Measurements from ENCODE around the gene RHBDF2.

RHBDF2 gene

DNA sequence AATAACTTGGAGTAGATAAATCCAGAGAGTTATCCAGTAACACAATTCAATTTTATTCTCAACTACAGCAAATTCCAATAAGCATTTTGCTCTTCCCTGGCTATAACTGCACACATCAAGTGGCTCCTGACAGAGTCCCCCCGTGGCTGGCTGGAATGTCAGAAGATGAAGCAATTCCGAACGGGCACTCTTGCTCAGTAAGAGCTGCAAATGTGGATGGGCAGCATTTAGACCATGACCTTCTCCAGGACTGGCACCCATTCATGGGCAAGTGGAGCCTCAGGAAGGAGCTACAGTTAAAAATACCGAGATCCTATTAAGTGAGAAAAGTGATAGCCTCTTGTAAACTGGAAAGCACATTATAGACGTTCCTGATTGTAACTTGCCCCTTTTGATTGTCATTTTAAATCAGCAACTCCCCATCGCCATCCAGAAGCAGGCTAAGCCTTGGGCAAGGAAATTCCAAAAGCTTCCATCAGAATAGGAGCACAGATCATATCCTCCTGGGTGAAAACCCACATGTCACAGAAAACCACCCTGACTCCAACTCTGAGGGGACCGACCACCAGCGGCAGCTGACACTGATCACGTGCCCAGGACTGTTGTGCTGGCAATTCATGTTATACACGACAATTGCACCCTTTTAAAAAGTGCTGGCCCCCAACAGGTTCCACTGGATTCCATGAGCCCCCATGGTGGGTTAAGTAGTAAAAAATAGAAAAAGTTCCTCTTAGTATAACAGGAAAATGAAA, 55.4 kb downstream of the RHBDF2 start:
- no peak overlapping the region for H3K4me3 ChIP-seq (ENCODE audit: insufficient read depth, low read depth, low read length, poor library complexity, severe bottlenecking)
- H3K36me3 ChIP-seq (ENCODE audit: control insufficient read depth, insufficient read depth, low read length) = no peaks in the 10 kb centered on the region
- H3K27me3 ChIP-seq (replicated peaks; ENCODE audit: control insufficient read depth, insufficient read depth, low read length, poor library complexity, severe bottlenecking) = no peaks in the 10 kb centered on the region
- H3K4me1 ChIP-seq (ENCODE audit: control insufficient read depth, insufficient read depth, low read length, poor library complexity, severe bottlenecking) = peaks cover 1% of the 10 kb centered on the region
- H3K9me3 ChIP-seq (ENCODE audit: control insufficient read depth, low read length) = no peaks in the 10 kb centered on the region
- H3K27ac ChIP-seq (ENCODE audit: insufficient read depth, low read length, poor library complexity, severe bottlenecking) = no peak overlapping the region
- no peak for DNase-seq

DNA sequence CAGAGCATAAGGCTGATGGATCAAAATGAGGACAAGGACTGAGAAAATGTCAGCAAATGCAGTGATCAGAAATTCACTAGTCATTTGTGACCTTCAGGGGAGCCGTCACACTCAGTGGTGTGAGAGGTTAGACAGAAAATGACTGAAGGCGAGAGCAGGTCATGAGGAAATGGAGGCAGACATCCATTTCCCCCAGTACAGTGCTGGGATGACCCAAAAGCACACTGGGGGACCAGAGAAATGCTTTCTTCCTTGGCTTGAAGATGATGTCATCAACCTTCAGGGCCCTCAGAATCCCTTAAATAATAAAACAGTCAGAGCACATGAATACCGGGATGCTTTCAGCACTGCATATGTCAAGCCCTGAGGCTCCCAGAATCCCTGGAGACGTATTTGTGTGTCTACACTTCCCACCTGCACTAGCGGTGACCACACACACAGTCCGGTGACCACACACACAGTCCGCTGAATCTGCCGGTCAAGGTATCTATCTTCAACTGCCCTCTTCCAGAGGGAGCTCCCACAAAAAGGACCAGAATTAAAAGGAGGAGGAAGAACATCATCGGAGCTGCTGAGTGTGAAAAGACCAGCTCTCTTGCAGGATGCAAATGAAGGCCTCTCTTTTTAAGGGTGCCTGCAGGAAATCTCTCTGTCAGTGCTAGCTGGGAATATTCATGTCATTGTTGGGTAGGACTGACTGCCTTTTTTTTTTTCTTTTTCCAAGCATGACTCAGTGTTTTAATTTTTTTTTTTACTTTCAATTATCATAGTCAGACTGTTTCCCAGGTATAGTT, 56.5 kb downstream of the RHBDF2 start:
- Histone ChIP-seq H3K9me3 (ENCODE audit: control insufficient read depth, low read length) (no peaks in the 10 kb centered on the region), H3K27ac (ENCODE audit: insufficient read depth, low read length, poor library complexity, severe bottlenecking) (no peak overlapping the region), H3K27me3 (replicated peaks; ENCODE audit: control insufficient read depth, insufficient read depth, low read length, poor library complexity, severe bottlenecking) (no peaks in the 10 kb centered on the region), H3K36me3 (ENCODE audit: control insufficient read depth, insufficient read depth, low read length) (no peaks in the 10 kb centered on the region), H3K4me1 (ENCODE audit: control insufficient read depth, insufficient read depth, low read length, poor library complexity, severe bottlenecking) (no peaks in the 10 kb centered on the region), H3K4me3 (ENCODE audit: insufficient read depth, low read depth, low read length, poor library complexity, severe bottlenecking) (no peak overlapping the region)
- DNase-seq = no peak

DNA sequence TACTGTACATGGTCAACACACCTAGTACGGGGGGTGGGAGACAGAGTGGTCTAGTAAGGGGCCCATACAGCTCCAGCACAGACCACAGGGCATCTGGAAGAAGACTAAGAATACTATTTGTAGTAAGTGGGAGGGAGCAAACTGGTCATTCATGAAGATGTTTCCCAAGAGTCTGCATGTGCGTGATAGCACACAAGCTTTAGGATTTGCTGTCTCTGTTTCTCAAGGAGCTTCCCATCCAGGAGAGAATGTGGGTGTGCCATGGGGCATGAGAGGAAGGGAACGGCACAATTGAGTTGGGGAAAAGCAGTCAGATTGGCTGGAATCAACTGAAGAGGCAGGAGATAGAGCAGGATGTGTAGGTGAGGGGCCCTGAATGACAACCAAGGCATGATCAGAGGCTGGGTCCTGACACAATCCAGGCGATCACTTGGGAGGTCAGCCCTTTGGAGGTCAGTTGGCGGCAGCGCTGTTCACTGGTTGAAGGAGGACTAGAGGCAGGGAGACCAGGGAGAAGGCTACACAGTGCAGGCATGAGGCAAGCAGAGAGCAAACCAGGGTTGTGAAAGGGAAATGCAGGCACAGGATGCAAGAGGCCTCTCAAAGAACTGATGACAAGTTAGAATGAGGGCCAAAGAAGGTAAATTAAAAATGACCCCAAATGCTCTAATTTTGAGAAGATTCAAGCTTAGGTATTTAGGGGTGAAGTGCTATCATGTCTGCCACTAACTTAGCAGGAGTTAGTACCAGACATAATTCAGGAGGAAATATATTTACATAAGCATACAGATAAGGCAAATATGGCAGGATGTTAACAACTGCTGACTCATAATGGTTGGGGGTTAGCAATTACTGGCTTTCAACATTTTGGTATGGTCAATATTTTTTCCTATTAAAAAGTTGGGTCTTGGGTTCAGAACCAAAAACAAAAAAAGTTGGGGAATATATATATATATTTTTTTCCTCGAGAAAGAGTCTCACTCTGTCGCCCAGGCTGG, 58.6 kb downstream of the RHBDF2 start:
- no peaks in the 10 kb centered on the region for H3K27me3 ChIP-seq (replicated peaks; ENCODE audit: control insufficient read depth, insufficient read depth, low read length, poor library complexity, severe bottlenecking)
- DNase-seq = no peak
- no peaks in the 10 kb centered on the region for H3K9me3 ChIP-seq (ENCODE audit: control insufficient read depth, low read length)
- no peak overlapping the region for H3K4me3 ChIP-seq (ENCODE audit: insufficient read depth, low read depth, low read length, poor library complexity, severe bottlenecking)
- no peaks in the 10 kb centered on the region for H3K4me1 ChIP-seq (ENCODE audit: control insufficient read depth, insufficient read depth, low read length, poor library complexity, severe bottlenecking)
- H3K36me3 ChIP-seq (ENCODE audit: control insufficient read depth, insufficient read depth, low read length) = no peaks in the 10 kb centered on the region
- no peak overlapping the region for H3K27ac ChIP-seq (ENCODE audit: insufficient read depth, low read length, poor library complexity, severe bottlenecking)

DNA sequence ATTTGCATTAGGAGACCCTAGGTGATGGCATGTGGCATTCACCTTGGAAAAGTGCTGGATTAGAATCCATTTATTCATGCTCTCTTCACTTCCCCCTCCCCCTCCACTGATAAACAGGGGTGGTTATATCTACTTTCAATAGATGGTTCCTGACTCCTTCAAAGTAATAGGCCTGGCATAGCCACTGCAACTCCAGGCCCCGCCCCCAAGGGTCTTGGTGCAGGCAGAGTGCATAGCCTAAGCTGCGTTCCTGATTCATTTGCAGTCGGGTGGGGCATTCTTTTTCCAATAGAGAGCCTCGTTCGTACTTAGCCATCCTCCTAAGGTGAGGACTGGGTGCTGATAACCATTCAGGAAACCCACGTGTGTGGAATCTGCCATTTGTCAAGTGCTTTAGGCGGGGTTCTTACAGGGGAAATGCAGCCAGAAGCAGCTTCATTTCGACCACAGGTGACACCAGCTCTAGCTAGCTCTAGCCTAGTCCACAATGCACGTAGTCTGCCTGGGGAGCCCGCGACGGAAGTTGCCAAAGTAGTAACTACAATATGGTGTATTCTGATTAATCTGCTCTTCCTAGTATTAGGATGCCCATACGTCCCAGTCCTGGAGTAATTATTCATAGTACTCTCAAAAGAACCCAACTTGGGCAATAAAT, 59.4 kb downstream of the RHBDF2 start:
- Histone ChIP-seq H3K4me1 (ENCODE audit: control insufficient read depth, insufficient read depth, low read length, poor library complexity, severe bottlenecking) (no peaks in the 10 kb centered on the region), H3K36me3 (ENCODE audit: control insufficient read depth, insufficient read depth, low read length) (no peaks in the 10 kb centered on the region), H3K27ac (ENCODE audit: insufficient read depth, low read length, poor library complexity, severe bottlenecking) (no peak overlapping the region), H3K9me3 (ENCODE audit: control insufficient read depth, low read length) (no peaks in the 10 kb centered on the region), H3K27me3 (replicated peaks; ENCODE audit: control insufficient read depth, insufficient read depth, low read length, poor library complexity, severe bottlenecking) (no peaks in the 10 kb centered on the region), H3K4me3 (ENCODE audit: insufficient read depth, low read depth, low read length, poor library complexity, severe bottlenecking) (no peak overlapping the region)
- no peak for DNase-seq

DNA sequence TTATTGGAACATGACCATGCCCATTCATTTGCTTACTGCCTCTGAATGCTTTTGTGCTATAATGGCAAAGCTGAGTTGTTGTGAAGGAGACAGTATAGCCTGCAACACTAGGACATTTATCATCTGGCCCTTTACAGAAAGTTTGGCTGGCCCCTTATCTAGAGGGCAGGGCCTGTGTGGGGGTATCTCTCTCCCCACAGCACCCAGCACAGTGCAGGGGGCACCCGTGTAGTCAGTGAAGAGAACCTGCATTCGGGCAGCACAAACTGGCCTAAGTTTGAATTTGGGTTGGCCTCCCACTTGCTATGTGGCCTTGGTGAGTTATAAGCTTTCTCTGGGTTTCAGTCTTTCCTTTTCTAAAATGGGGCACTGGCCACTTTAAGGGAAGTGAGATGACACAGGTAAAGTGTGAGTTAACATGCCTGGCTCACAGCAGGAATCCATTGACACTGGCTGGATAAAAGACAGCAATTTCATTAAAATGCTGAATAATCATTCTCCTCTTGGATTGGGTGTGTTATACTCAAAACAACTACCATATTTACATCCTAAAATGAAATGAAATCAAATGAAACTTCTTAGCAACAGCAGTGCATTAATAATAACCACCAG, 60.4 kb downstream of the RHBDF2 start:
- no peaks in the 10 kb centered on the region for H3K36me3 ChIP-seq (ENCODE audit: control insufficient read depth, insufficient read depth, low read length)
- H3K4me1 ChIP-seq (ENCODE audit: control insufficient read depth, insufficient read depth, low read length, poor library complexity, severe bottlenecking) = no peaks in the 10 kb centered on the region
- no peak for DNase-seq
- H3K27ac ChIP-seq (ENCODE audit: insufficient read depth, low read length, poor library complexity, severe bottlenecking) = no peak overlapping the region
- no peaks in the 10 kb centered on the region for H3K9me3 ChIP-seq (ENCODE audit: control insufficient read depth, low read length)
- H3K4me3 ChIP-seq (ENCODE audit: insufficient read depth, low read depth, low read length, poor library complexity, severe bottlenecking) = no peak overlapping the region
- no peaks in the 10 kb centered on the region for H3K27me3 ChIP-seq (replicated peaks; ENCODE audit: control insufficient read depth, insufficient read depth, low read length, poor library complexity, severe bottlenecking)

DNA sequence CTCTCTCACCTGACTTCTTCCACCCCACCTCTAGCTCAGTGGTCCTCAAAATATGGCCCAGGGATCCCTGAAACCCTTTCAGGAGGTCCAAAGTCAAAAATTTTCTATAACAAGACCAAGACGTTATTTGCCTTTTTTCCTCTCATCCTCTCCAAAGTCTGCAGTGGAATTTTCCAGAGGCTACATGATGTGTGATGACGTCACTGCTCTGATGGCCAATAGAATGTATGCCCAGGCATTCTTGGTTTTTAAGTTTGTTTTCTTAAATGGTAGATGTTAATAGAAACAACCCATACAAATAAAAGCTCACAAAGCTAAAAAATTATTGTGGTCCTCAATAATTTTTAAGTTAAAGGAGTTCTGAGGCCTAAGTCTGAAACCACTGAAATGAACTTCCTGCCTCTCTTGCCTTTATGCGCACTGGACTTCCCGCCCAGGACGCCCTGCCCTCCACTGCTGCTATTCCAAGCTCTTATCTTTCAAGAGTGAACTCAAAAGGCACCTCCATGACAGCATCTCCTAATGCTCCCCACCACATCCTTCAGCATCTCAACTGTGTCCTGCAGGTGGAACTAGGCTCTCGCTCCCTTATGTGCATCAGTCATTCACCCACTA, 61.8 kb downstream of the RHBDF2 start:
- Histone ChIP-seq H3K36me3 (ENCODE audit: control insufficient read depth, insufficient read depth, low read length) (no peaks in the 10 kb centered on the region), H3K4me1 (ENCODE audit: control insufficient read depth, insufficient read depth, low read length, poor library complexity, severe bottlenecking) (no peaks in the 10 kb centered on the region), H3K9me3 (ENCODE audit: control insufficient read depth, low read length) (no peaks in the 10 kb centered on the region), H3K27me3 (replicated peaks; ENCODE audit: control insufficient read depth, insufficient read depth, low read length, poor library complexity, severe bottlenecking) (no peaks in the 10 kb centered on the region), H3K4me3 (ENCODE audit: insufficient read depth, low read depth, low read length, poor library complexity, severe bottlenecking) (no peak overlapping the region), H3K27ac (ENCODE audit: insufficient read depth, low read length, poor library complexity, severe bottlenecking) (no peak overlapping the region)
- DNase-seq = no peak

DNA sequence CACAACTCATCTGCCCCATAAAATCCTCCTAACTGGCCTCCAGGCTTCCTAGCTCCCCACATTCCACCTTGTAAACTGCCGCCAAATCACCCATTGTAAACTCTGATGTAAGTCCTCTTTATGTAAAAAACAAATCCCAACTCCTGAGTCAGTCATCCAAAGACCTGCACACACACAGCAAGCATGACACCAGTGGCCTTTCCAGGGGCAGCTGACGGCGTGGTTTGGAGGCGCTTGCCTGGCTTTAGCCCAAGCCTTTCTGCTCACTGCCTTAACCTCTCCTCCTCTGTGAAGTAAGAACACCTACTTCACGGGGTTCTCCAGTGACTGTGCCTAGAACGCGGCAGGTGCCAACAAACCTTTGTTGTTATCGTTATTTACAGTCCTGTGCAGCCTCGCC, 62.3 kb downstream of the RHBDF2 start:
- Histone ChIP-seq H3K4me3 (ENCODE audit: insufficient read depth, low read depth, low read length, poor library complexity, severe bottlenecking) (no peak overlapping the region), H3K27me3 (replicated peaks; ENCODE audit: control insufficient read depth, insufficient read depth, low read length, poor library complexity, severe bottlenecking) (no peaks in the 10 kb centered on the region), H3K4me1 (ENCODE audit: control insufficient read depth, insufficient read depth, low read length, poor library complexity, severe bottlenecking) (no peaks in the 10 kb centered on the region), H3K36me3 (ENCODE audit: control insufficient read depth, insufficient read depth, low read length) (peaks cover 4% of the 10 kb centered on the region), H3K9me3 (ENCODE audit: control insufficient read depth, low read length) (no peaks in the 10 kb centered on the region), H3K27ac (ENCODE audit: insufficient read depth, low read length, poor library complexity, severe bottlenecking) (no peak overlapping the region)
- no peak for DNase-seq

DNA sequence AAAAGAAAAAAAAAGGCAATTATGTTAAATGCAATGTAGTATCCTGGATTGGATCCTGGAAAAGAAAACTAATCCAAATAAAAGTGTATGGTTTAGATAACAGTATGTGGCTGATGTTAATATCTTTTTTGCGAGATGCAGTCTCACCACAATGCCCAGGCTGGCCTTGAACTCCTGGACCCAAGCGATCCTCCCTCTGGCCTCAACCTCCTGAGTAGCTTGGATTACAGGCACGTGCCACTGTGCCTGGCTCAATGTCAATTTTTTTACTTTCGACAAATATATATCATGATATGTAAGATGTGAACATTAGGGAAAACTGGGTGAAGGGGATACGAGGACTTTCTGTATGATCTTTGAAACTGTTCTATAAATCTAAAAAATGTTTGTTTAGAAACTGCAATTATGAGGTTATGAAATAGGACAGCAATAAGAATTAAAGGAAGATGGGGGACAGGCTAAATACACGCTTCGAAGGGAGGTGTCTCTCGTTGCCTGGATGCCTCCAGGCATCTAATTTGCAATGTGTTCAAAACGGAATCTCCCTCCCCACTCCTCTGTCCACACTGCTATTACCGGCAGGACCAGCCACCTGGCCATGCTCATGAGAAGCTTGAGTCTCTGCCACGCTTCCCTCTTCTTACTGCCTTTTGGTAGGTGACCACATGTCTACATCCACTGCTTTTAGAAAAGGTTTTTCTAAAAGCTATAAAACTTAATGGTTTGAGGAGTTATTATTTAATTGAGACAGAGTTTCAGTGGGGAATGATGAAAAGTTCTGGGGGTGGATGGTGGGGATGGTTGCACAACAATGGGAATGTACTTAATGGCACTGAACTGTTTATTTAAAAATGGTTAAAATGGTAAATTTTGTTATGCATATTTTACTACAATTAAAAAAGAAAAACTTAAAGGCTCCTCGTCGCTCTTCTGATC, 63.5 kb downstream of the RHBDF2 start:
- Histone ChIP-seq H3K27ac (ENCODE audit: insufficient read depth, low read length, poor library complexity, severe bottlenecking) (no peak overlapping the region), H3K27me3 (replicated peaks; ENCODE audit: control insufficient read depth, insufficient read depth, low read length, poor library complexity, severe bottlenecking) (no peaks in the 10 kb centered on the region), H3K9me3 (ENCODE audit: control insufficient read depth, low read length) (no peaks in the 10 kb centered on the region), H3K4me1 (ENCODE audit: control insufficient read depth, insufficient read depth, low read length, poor library complexity, severe bottlenecking) (no peaks in the 10 kb centered on the region), H3K36me3 (ENCODE audit: control insufficient read depth, insufficient read depth, low read length) (peaks cover 5% of the 10 kb centered on the region), H3K4me3 (ENCODE audit: insufficient read depth, low read depth, low read length, poor library complexity, severe bottlenecking) (no peak overlapping the region)
- no peak for DNase-seq

Data from effector memory CD4-positive, alpha-beta T cell (primary cell).